Activated gamma-delta T cell treated with anti-CD3 and anti-CD28 coated beads, Interleukin-2, amount 50 U/mL, for 16 hours (primary cell): ENCODE measurements around the gene FLRT3.

Experiments
- DNase-seq: peaks from one replicate; pipeline ENCODE4 v3.0.0-alpha.2; 2020; ENCODE audit warnings: low read depth

The FLRT3 gene

DNA sequence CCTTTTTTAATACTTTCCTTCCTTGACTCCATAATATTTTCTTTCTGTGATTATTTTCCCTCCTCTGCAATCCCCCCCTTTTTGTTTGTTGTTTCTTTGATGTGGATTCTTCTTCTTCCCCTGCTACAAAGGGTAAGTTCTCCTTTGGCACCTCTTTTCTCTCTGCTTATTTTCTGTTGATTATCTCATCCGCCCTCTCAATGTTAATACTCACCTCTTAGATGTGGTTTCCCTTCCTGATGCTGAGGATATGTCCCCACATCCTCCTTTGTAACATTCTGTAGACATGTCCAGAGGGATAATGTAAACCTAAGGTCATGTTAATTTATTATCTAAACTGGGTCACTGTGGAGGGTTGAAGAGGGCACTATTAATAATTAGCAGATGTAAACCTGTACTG, 17.7 kb downstream of the FLRT3 start:
- no peak for DNase-seq

GRCh38 chr20:14313341-14314020, 23.9 kb downstream of the FLRT3 start:
- DNase-seq, result no peak

DNA sequence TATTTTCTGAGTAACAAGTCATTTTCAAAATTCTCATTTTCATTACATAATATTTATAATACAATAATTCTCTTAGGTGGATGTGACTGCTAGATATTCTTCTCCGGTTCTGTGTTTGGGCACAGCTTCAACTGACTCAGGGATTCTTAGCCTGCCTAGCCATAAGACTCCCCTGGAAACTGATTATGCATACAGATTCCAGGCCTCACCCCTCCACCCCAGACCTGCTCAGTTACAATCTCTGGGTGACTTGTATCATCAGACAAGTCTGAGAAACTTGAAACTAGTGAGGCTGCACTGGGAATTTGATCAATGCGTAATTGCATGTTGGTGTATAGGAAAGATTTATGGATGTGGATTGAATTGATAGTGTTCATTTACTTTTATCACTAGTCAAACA, 25.4 kb downstream of the FLRT3 start:
- no peak for DNase-seq

- DNase-seq, result no peak
Observed at GRCh38 chr20:14310977-14311627, 26.3 kb downstream of the FLRT3 start.

GRCh38 chr20:14307956-14308355, 29.5 kb downstream of the FLRT3 start:
- no peak for DNase-seq

DNA sequence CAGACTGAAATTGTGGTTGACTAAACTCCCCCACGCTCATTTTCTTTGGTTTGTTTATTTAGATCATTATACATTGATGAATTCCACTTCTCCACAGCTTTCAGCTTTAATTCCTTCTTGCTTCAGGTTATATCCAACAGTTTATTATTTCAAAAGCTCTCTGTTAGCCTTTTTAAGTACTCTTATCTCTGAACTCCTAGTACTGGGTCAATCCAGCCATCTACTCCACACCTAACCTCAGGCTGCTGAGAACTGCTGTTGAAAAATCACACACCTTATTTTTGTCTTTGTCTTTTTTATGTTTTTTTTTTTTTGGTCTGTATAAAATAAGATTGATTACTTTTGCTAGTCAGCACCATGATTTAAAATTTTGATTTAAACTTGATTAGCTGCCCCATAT, 32.9 kb downstream of the FLRT3 start:
- no peak for DNase-seq

DNA sequence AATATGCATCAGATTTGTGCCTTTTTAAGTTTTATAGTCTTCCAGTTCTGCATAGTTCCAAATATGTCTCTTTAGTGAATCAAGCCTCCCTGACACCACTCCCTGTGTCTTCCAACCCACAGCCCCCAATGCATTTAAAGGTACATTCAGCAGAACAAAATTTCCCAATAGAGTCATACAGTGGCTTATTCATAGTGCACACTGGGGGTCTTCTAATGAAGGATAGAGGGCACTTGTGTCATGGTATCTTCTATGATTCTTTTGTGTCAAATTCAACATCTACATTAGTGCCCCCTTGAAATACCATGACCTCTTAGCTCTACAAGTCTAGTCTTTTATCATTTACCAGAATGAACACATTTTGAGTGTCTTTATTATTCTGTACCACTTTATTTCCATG, 33.8 kb downstream of the FLRT3 start:
- no peak for DNase-seq

DNA sequence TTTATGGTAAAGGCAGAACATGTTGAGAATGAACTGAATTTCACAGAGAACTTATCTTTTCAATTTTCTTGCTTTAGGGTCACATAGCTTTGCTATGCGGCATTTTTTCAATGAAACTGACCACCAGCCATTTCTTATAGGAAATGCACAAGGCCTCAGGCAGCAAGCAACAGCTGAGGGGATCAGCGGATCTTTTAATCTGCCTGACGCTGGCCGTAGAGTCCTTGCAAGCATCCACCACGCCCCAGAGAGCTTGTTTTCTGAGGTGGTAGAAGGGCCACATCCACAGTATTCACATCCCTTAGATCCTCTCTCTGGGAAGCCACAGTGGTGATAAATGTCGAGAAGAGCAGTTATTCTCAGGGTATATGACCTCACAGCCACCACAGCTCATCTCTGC, 34.3 kb downstream of the FLRT3 start:
- DNase-seq, result no peak

DNA sequence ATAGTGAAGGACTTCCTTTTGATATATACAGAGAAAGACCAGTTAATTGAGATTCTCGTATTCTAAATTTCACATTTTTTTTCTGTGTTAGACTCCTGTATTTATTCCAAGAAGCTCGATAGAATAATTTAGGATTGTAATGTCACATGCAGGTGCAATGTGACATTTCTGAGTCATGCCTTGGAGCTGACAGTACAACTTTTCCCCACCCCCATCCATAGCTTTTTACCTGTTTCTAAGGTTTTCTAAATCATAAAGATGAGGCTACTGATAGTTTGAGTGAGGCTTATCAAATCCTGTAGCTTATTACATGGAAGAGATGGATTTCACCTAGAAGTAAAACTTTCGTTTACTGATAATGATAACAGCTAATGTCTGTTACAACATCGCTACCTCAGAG, 37.6 kb downstream of the FLRT3 start:
- DNase-seq, result no peak

DNA sequence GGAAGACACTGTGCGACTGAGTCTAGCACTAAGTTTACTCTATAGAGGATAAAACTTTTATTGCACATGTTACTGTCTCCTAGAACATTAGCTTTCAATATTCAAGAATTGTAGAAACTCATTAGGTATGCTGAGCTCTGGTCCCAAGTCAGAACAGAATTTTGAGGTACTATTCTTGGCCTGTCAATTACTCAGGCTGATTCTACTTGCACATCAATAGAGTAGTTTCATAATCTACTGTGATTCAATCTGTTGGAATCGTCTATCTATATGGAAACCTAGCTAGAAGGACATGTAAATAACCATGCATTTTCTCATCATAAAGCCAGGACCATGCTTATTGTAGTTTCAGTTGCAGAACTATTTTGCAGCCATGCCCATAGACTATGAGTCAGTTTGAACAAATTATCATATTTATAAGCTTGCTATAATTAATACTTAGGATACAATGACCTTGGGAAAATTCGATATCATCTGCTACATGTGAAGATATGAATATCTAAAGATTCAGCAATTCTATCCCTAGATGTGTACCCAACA, 41.6 kb downstream of the FLRT3 start:
- no peak for DNase-seq

- no peak for DNase-seq
Observed at GRCh38 chr20:14295238-14295637, 42.2 kb downstream of the FLRT3 start.

GRCh38 chr20:14291502-14291901, 45.9 kb downstream of the FLRT3 start:
- DNase-seq, result no peak

DNA sequence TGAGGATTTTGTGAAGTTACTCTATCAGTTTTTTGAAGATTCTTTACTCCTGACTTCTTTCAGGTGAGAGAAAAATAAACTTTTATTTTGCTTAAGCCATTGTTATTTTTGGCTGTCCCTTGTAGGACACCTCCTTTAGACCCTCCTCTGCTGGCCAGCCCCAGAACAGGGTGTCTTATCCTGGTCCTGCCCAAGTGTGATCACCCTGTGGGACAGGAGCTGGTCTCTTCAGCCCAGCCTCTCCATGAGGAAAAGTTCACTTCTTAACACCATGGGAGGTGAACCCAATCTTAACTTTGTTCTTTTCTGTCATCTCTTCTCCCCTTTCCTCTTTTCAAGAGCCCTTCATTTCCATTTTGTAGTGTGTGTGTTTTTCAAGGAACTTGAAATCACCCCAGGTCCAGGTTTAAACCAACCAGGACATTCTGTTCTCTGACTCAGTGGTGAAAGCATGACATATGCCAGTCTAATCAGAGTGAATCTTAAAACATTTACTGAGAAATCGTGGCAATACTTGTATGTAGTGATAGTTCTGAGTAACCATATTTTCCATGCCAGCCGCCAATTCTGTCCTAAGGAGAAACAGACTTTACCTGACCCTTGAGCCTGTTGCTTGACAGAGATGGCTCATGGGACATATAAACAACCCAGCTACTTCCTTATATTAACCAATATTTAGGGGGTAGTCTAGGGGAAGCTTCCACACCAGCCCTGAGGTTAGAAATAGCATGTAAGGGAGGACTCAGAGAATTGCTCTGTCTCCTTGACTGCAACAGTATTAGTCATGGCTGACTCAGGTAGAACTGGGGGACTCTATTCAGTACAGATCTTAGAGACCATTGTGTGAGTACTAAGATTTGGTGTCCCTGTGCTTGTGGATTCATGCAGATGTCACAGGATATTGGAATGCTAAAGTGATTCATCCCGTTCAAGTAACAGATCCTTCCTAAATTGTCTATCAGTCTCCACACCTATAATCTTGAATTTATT, 48.8 kb downstream of the FLRT3 start:
- no peak for DNase-seq

DNA sequence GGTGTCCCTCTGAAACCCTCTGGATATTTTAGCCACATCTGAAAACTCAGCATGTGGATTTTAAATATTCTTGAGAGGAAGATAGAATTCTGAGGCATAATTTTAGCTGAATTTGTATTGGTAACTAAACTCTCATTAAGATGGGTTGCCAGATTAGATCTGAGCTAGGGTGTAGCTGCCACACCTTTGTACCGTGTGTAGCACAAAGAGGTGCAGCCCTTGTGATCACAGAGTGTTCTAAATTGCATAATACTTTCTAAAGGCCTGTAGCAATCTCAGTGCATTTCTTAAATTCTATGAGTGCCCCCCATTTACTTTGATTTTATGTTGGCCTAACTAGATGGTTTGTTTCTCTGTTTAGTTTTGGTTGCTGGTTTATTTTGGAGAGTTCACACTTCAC, 53.0 kb downstream of the FLRT3 start:
- no peak for DNase-seq

GRCh38 chr20:14282140-14282539, 55.3 kb downstream of the FLRT3 start:
- no peak for DNase-seq
